Measurements from ENCODE around the gene SEMA6A.

DNA sequence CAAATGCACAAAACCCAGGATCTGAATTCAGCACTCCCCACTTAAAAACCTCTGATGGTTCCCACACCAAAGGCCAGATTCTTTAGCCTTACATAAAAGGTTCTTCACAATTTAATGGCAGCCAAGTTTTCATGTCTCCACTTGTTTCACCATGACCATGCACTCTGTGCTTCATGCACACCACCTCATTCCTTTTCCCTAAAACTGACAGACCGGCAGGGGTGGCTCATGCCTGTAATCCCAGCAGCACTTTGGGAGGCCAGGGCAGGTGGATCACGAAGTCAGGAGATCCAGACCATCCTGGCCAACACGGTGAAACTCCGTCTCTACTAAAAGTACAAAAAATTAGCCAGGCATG is 150.4 kb downstream of the SEMA6A start:
- TF ChIP-seq POLR2A (IDR thresholded peaks at IDR 0.05; ENCODE audit: low read length) (no peak), GATA1 (IDR thresholded peaks at IDR 0.05; ENCODE audit: low read depth, low read length) (no peak)
